Activated CD4-positive, alpha-beta T cell treated with anti-CD3 and anti-CD28 coated beads, Interleukin-2, amount 10 ng/mL, durations not matched to agents 7 days and 5 days (primary cell): Measurements from ENCODE around the gene COA1. TPM values are rescaled to one million over a fixed set of nuclear protein-coding genes. Genes with fewer than 3 reads are reported as not detected.

ENCODE experiments used
- CTCF ChIA-PET: fragments of 350-600 bp; sonication (Branson Sonifier 250); formaldehyde crosslinking; loops from one replicate; lab custom pipeline; 2021; ENCODE audit warnings: antibody characterized with exemption; lab: Charles Lee
- POLR2A ChIA-PET: fragments of 350-600 bp; sonication (Branson Sonifier 250); formaldehyde crosslinking; loops from one replicate; lab custom pipeline; 2021; ENCODE audit warnings: antibody characterized with exemption; lab: Charles Lee
- DNase-seq: peaks from one replicate; pipeline ENCODE4 v3.0.0-alpha.2; 2020
- H3K27ac Mint-ChIP-seq: one replicate; pipeline ENCODE4 v1.8.0; 2021; ENCODE audit warnings: mild to moderate bottlenecking, moderate library complexity, mixed read lengths
- H3K27me3 Mint-ChIP-seq: one replicate; pipeline ENCODE4 v1.8.0; 2021; ENCODE audit warnings: mixed read lengths
- H3K36me3 Mint-ChIP-seq: one replicate; pipeline ENCODE4 v1.8.0; 2021; ENCODE audit warnings: low read depth, mixed read lengths
- H3K4me1 Mint-ChIP-seq: one replicate; pipeline ENCODE4 v1.8.0; 2021; ENCODE audit warnings: mixed read lengths
- H3K4me3 Mint-ChIP-seq: one replicate; pipeline ENCODE4 v1.8.0; 2021; ENCODE audit warnings: mild to moderate bottlenecking, moderate library complexity, mixed read lengths
- H3K9me3 Mint-ChIP-seq: one replicate; pipeline ENCODE4 v1.8.0; 2021; ENCODE audit warnings: mixed read lengths
- total RNA-seq, 2 experiments: library from RNA; stranded (reverse); gene quantifications; one replicate each; pipeline ENCODE4 v1.2.3, GENCODE V29; 2021

The COA1 gene
- total RNA-seq, 2 experiments from 2014 or later = 44.8 to 47.1 TPM

- Mint-ChIP-seq H3K4me1 (peaks cover 83% of the 10 kb centered on the region), H3K27me3 (no peaks in the 10 kb centered on the region), H3K36me3 (peaks cover 47% of the 10 kb centered on the region), H3K27ac (peak overlapping the region; percentile 55), H3K9me3 (peaks cover 4% of the 10 kb centered on the region), H3K4me3 (no peak overlapping the region)
- CTCF ChIA-PET = interaction anchor here (0.6 to 1.6 kb wide), 3 partner anchors 29 to 112 kb away, joined by 3 to 6 read pairs (median 5); no protein-coding TSS in a partner anchor
- no peak for DNase-seq
- POLR2A ChIA-PET = no interaction called here
Measured at GRCh38 chr7:43653891-43654504, 75.3 kb downstream of the COA1 start.

- Mint-ChIP-seq H3K9me3 (peaks cover 4% of the 10 kb centered on the region), H3K4me3 (no peak overlapping the region), H3K27me3 (no peaks in the 10 kb centered on the region), H3K4me1 (peaks cover 83% of the 10 kb centered on the region), H3K36me3 (peaks cover 42% of the 10 kb centered on the region), H3K27ac (peak overlapping the region; percentile 55)
- ChIA-PET POLR2A (interaction anchor here (0.5 kb wide), 1 partner anchor 71 kb away, joined by 3 read pairs; the partner anchor contains the start of gene STK17A), CTCF (interaction anchor here (0.6 to 1.6 kb wide), 3 partner anchors 28 to 112 kb away, joined by 3 to 6 read pairs (median 5); no protein-coding TSS in a partner anchor)
- no peak for DNase-seq
Measured at GRCh38 chr7:43653466-43653865, 75.9 kb downstream of the COA1 start.

- Mint-ChIP-seq H3K4me1 (peaks cover 85% of the 10 kb centered on the region), H3K4me3 (peak overlapping the region; percentile 24), H3K9me3 (peaks cover 4% of the 10 kb centered on the region), H3K27me3 (no peaks in the 10 kb centered on the region), H3K27ac (peak overlapping the region; percentile 97), H3K36me3 (peaks cover 46% of the 10 kb centered on the region)
- ChIA-PET POLR2A (no interaction called here), CTCF (interaction anchor here (1.6 kb wide), 1 partner anchor 12 kb away, joined by 4 read pairs; no protein-coding TSS in a partner anchor)
- DNase-seq = no peak
Measured at GRCh38 chr7:43652364-43652763, 77.0 kb downstream of the COA1 start.

- H3K9me3 Mint-ChIP-seq = peaks cover 4% of the 10 kb centered on the region
- DNase-seq = no peak
- peak overlapping the region; percentile 97 for H3K27ac Mint-ChIP-seq
- POLR2A ChIA-PET = interaction anchor here (1.7 kb wide), 1 partner anchor 68 kb away, joined by 4 read pairs; the partner anchor contains the start of gene STK17A
- peaks cover 91% of the 10 kb centered on the region for H3K4me1 Mint-ChIP-seq
- CTCF ChIA-PET = interaction anchor here (0.9 to 4.4 kb wide), 11 partner anchors 10 to 81 kb away, joined by 3 to 31 read pairs (median 5); partner anchors contain the start of gene STK17A
- peaks cover 49% of the 10 kb centered on the region for H3K36me3 Mint-ChIP-seq
- peak overlapping the region; percentile 84 for H3K4me3 Mint-ChIP-seq
- no peaks in the 10 kb centered on the region for H3K27me3 Mint-ChIP-seq
Measured at GRCh38 chr7:43650457-43651052, 78.8 kb downstream of the COA1 start.

- Mint-ChIP-seq H3K4me3 (peak overlapping the region; percentile 84), H3K27me3 (no peaks in the 10 kb centered on the region), H3K36me3 (peaks cover 52% of the 10 kb centered on the region), H3K4me1 (peaks cover 95% of the 10 kb centered on the region), H3K9me3 (peaks cover 4% of the 10 kb centered on the region), H3K27ac (peak overlapping the region; percentile 97)
- ChIA-PET CTCF (interaction anchor here (0.9 to 4.4 kb wide), 12 partner anchors 9 to 81 kb away, joined by 3 to 31 read pairs (median 5); partner anchors contain the start of gene STK17A), POLR2A (interaction anchor here (0.5 to 1.7 kb wide), 3 partner anchors 30 to 67 kb away, joined by 4 to 5 read pairs (median 4); partner anchors contain the start of gene STK17A)
- peak; percentile 86 for DNase-seq
Measured at GRCh38 chr7:43649755-43650274, 79.5 kb downstream of the COA1 start.

GRCh38 chr7:43648473-43649406, 80.6 kb downstream of the COA1 start:
- Mint-ChIP-seq H3K9me3 (no peaks in the 10 kb centered on the region), H3K36me3 (peaks cover 53% of the 10 kb centered on the region), H3K4me3 (peak overlapping the region; percentile 84), H3K4me1 (peaks cover 95% of the 10 kb centered on the region), H3K27me3 (no peaks in the 10 kb centered on the region), H3K27ac (peak overlapping the region; percentile 97)
- ChIA-PET POLR2A (interaction anchor here (0.5 to 1.7 kb wide), 4 partner anchors 49 to 718 kb away, joined by 3 to 5 read pairs (median 4); partner anchors contain the start of gene STK17A), CTCF (interaction anchor here (0.7 to 4.4 kb wide), 12 partner anchors 9 to 80 kb away, joined by 3 to 31 read pairs (median 4); partner anchors contain the start of gene STK17A)
- DNase-seq = peak; percentile 86

GRCh38 chr7:43647673-43648472, 81.5 kb downstream of the COA1 start:
- DNase-seq = peak; percentile 42
- Mint-ChIP-seq H3K9me3 (no peaks in the 10 kb centered on the region), H3K27me3 (no peaks in the 10 kb centered on the region), H3K4me3 (peak overlapping the region; percentile 84), H3K27ac (peak overlapping the region; percentile 97), H3K36me3 (peaks cover 57% of the 10 kb centered on the region), H3K4me1 (peaks cover 95% of the 10 kb centered on the region)
- POLR2A ChIA-PET = interaction anchor here (0.5 to 0.8 kb wide), 4 partner anchors 55 to 717 kb away, joined by 3 read pairs; no protein-coding TSS in a partner anchor
- CTCF ChIA-PET = interaction anchor here (0.7 to 4.4 kb wide), 6 partner anchors 8 to 65 kb away, joined by 3 to 31 read pairs (median 10); partner anchors contain the start of gene STK17A

- POLR2A ChIA-PET = no interaction called here
- peaks cover 60% of the 10 kb centered on the region for H3K36me3 Mint-ChIP-seq
- H3K9me3 Mint-ChIP-seq = no peaks in the 10 kb centered on the region
- peak overlapping the region; percentile 97 for H3K27ac Mint-ChIP-seq
- CTCF ChIA-PET = interaction anchor here (2.3 to 3.7 kb wide), 3 partner anchors 46 to 65 kb away, joined by 5 to 31 read pairs (median 6); partner anchors contain the start of gene STK17A
- peaks cover 95% of the 10 kb centered on the region for H3K4me1 Mint-ChIP-seq
- H3K4me3 Mint-ChIP-seq = peak overlapping the region; percentile 84
- DNase-seq = no peak
- H3K27me3 Mint-ChIP-seq = no peaks in the 10 kb centered on the region
Measured at GRCh38 chr7:43647339-43647672, 82.0 kb downstream of the COA1 start.

- no peak for DNase-seq
- Mint-ChIP-seq H3K9me3 (no peaks in the 10 kb centered on the region), H3K4me3 (peak overlapping the region; percentile 84), H3K27ac (peak overlapping the region; percentile 97), H3K36me3 (peaks cover 62% of the 10 kb centered on the region), H3K27me3 (no peaks in the 10 kb centered on the region), H3K4me1 (peaks cover 92% of the 10 kb centered on the region)
- ChIA-PET POLR2A (interaction anchor here (1.0 kb wide), 1 partner anchor 53 kb away, joined by 3 read pairs; no protein-coding TSS in a partner anchor), CTCF (interaction anchor here (0.8 to 2.5 kb wide), 3 partner anchors 38 to 53 kb away, joined by 3 to 6 read pairs (median 5); no protein-coding TSS in a partner anchor)
Measured at GRCh38 chr7:43646603-43647338, 82.6 kb downstream of the COA1 start.

GRCh38 chr7:43645699-43646226, 83.6 kb downstream of the COA1 start:
- ChIA-PET CTCF (interaction anchor here (0.8 to 2.6 kb wide), 6 partner anchors 22 to 63 kb away, joined by 3 to 16 read pairs (median 5); partner anchors contain the start of gene STK17A), POLR2A (interaction anchor here (0.6 to 1.0 kb wide), 2 partner anchors 54 to 60 kb away, joined by 3 read pairs; no protein-coding TSS in a partner anchor)
- no peak for DNase-seq
- H3K36me3 Mint-ChIP-seq = peaks cover 66% of the 10 kb centered on the region
- H3K27ac Mint-ChIP-seq = peak overlapping the region; percentile 73
- H3K4me3 Mint-ChIP-seq = peak overlapping the region; percentile 34
- no peaks in the 10 kb centered on the region for H3K9me3 Mint-ChIP-seq
- H3K27me3 Mint-ChIP-seq = no peaks in the 10 kb centered on the region
- H3K4me1 Mint-ChIP-seq = peaks cover 90% of the 10 kb centered on the region
